K562 (cell line): ENCODE results near the gene DNAJB13. TPM values are rescaled to one million over a fixed set of nuclear protein-coding genes. Genes with fewer than 3 reads are reported as not detected.

Source experiments
- ATAC-seq: fragments of 200-7000 bp; cut with Tn5 transposase; 3 replicates; pipeline ENCODE4 v1.9.1; 2020; ENCODE audit warnings: moderate library complexity
- BruUV-seq: library from RNA; stranded (reverse); fragments of 400-500 nt; replicated peaks from 2 replicates; lab custom pipeline; 2021; lab: Mats Ljungman, UMichigan
- CTCF ChIA-PET: fragments of 300-600 bp; formaldehyde crosslinking; extraction: SDS; loops from one replicate; lab custom pipeline; 2021; ENCODE audit warnings: low intra/inter-chr PET ratio; lab: Yijun Ruan, JAX
- POLR2A ChIA-PET: fragments of 300-600, 350-650 bp; sonication (Branson Sonifier 250); formaldehyde crosslinking; extraction: SDS; loops from one replicate; lab custom pipeline; 2021; ENCODE audit warnings: antibody characterized with exemption, inconsistent platforms; lab: Yijun Ruan, JAX
- DNase-seq, 4 experiments: peaks; one replicate each; pipeline versions ENCODE4 v3.0.0 to v3.0.0-alpha.2; 2011 to 2018; ENCODE audit warnings: low spot score in 3 of 4, mixed read lengths in 3 of 4; ENCODE audit errors: extremely low read depth in 1 of 4
- FAIRE-seq: peaks from 2 replicates; lab custom pipeline; 2011; peaks lifted over from hg19 to GRCh38; lab: Jason Lieb, UNC
- H2AFZ ChIP-seq: 2 replicates; pipeline ENCODE4 v1.6.0; 2011; ENCODE audit warnings: low read depth, low read length, control low read depth, inconsistent platforms
- H3K27ac ChIP-seq: fragments of 200-600 bp; 3 replicates; pipeline ENCODE4 v1.8.0; 2011; ENCODE audit warnings: low read depth, mild to moderate bottlenecking, control low read depth, inconsistent platforms, low read length, moderate library complexity, mixed read lengths; ENCODE audit errors: extremely low read depth
- H3K27me3 ChIP-seq, 2 experiments: fragments of 300-600 bp in 1 of 2; 2 replicates in 1 of 2; 3 replicates in 1 of 2; pipeline versions ENCODE4 v1.6.0 to v1.8.0; 2011; ENCODE audit warnings: inconsistent platforms in 2 of 2, low read length in 2 of 2, mild to moderate bottlenecking in 1 of 2, mixed read lengths in 1 of 2, moderate library complexity in 1 of 2; ENCODE audit not compliant: control insufficient read depth in 2 of 2, insufficient read depth in 2 of 2
- H3K36me3 ChIP-seq: fragments of 300-600 bp; 3 replicates; pipeline ENCODE4 v1.8.0; 2011; ENCODE audit warnings: mild to moderate bottlenecking, low read length, inconsistent platforms; ENCODE audit not compliant: control insufficient read depth, insufficient read depth
- H3K4me1 ChIP-seq, 2 experiments: fragments of 200-600 bp in 1 of 2; replicated peaks in 1 of 2; 2 replicates in 1 of 2; 3 replicates in 1 of 2; pipeline versions ENCODE4 v1.5.1 to v1.8.0; 2011; ENCODE audit warnings: inconsistent platforms in 2 of 2, low read length in 2 of 2, mild to moderate bottlenecking in 1 of 2, mixed read lengths in 1 of 2, moderate library complexity in 1 of 2; ENCODE audit not compliant: control insufficient read depth in 2 of 2, insufficient read depth in 2 of 2
- H3K4me2 ChIP-seq: 2 replicates; pipeline ENCODE4 v1.6.1; 2011; ENCODE audit warnings: low read length, control low read depth, inconsistent platforms, mixed read lengths; ENCODE audit not compliant: insufficient read depth
- H3K4me3 ChIP-seq: fragments of 200-600 bp; sonication (generic), shearing (Covaris generic); 2 replicates; pipeline ENCODE4 v1.5.1; 2016; ENCODE audit warnings: control low read depth, inconsistent platforms
- H3K79me2 ChIP-seq: fragments of 200-600 bp; 3 replicates; pipeline ENCODE4 v1.8.0; 2011; ENCODE audit warnings: low read length, inconsistent platforms; ENCODE audit not compliant: control insufficient read depth, insufficient read depth
- H3K9ac ChIP-seq, 2 experiments: 2 replicates each; pipeline versions ENCODE4 v1.6.0 to v1.6.1; 2011; ENCODE audit warnings: low read depth in 2 of 2, low read length in 2 of 2, control low read depth in 1 of 2, inconsistent platforms in 1 of 2, mild to moderate bottlenecking in 1 of 2, mixed read lengths in 1 of 2; ENCODE audit not compliant: insufficient read depth in 1 of 2
- H3K9me1 ChIP-seq: one replicate; pipeline ENCODE4 v1.6.0; 2011; ENCODE audit warnings: inconsistent platforms, mild to moderate bottlenecking, low read length, moderate library complexity; ENCODE audit not compliant: control insufficient read depth, insufficient read depth
- H3K9me3 ChIP-seq: replicated peaks from 2 replicates; pipeline ENCODE4 v1.5.1; 2011; ENCODE audit warnings: low read depth, low read length, inconsistent platforms; ENCODE audit not compliant: control insufficient read depth, insufficient read depth
- H4K20me1 ChIP-seq: replicated peaks from 2 replicates; pipeline ENCODE4 v1.6.1; 2011; ENCODE audit warnings: low read length, inconsistent platforms, mixed read lengths; ENCODE audit not compliant: control insufficient read depth, insufficient read depth
- CEBPG ChIP-seq, 3 experiments: fragments of 200-800 bp in 1 of 3; sonication (Bioruptor generic) in 1 of 3; sonication (generic) in 1 of 3; formaldehyde crosslinking in 1 of 3; IDR thresholded peaks in 2 of 3; conservative IDR thresholded peaks in 1 of 3; 2 replicates each; pipeline versions ENCODE4 v1.6.1 to v1.8.0; 2016 to 2022; ENCODE audit warnings: missing compliant biosample characterization in 2 of 3, missing genetic modification characterization in 2 of 3, mild to moderate bottlenecking in 1 of 3, missing genetic modification reagents in 1 of 3
- MGA ChIP-seq: fragments of 450-650 bp; IDR thresholded peaks from 2 replicates; pipeline ENCODE4 v1.6.1; 2016; ENCODE audit warnings: mild to moderate bottlenecking, moderate library complexity
- MITF ChIP-seq: IDR thresholded peaks from 2 replicates; pipeline ENCODE4 v1.6.1; 2014; ENCODE audit warnings: antibody characterized with exemption
- NR2C2 ChIP-seq, 2 experiments: fragments of 200-800 bp in 1 of 2; sonication (Bioruptor generic) in 1 of 2; sonication (generic) in 1 of 2; formaldehyde crosslinking in 1 of 2; IDR thresholded peaks; 2 replicates each; pipeline versions ENCODE4 v1.6.1 to v1.8.0; 2016 to 2022; ENCODE audit warnings: mild to moderate bottlenecking in 1 of 2, missing compliant biosample characterization in 1 of 2, missing genetic modification characterization in 1 of 2, missing genetic modification reagents in 1 of 2
- ZNF76 ChIP-seq: fragments of 250-450 bp; sonication (Bioruptor Pico); IDR thresholded peaks from 2 replicates; pipeline ENCODE4 v1.4.0; 2020; ENCODE audit warnings: mild to moderate bottlenecking, moderate library complexity, borderline replicate concordance
- WGBS: fragments of 100-300 bp; shearing (Covaris generic); methylation state at CpG from one replicate; pipeline ENCODE4 v1.1.6; 2016; ENCODE audit warnings: low coverage, mixed read lengths; ENCODE audit not compliant: insufficient coverage; ENCODE audit errors: missing lambda C conversion rate; 5-methylcytosine and 5-hydroxymethylcytosine counted together
- in situ Hi-C: fragments of 300-500 bp; cut with MboI; formaldehyde crosslinking; loops from 4 replicates; pipeline ENCODE4 v1.15.0; 2018; ENCODE audit warnings: inconsistent platforms, mixed read lengths
- intact Hi-C: fragments of 100-400 bp; cut with micrococcal nuclease; formaldehyde crosslinking; loops from 2 replicates; pipeline ENCODE4 v1.14.2; 2022
- polyA plus RNA-seq, 8 experiments: library from polyadenylated mRNA; depleted of rRNA in 4 of 8; stranded (reverse) in 5 of 8; unstranded in 3 of 8; fragments of >200 nt; fragmentation: Nextera tagmentation in 2 of 8; fragmentation: Illumina TruSeq in 1 of 8; extraction: Ambion mirVana in 2 of 8; extraction: Trizol in 1 of 8; gene quantifications; 2 replicates each; pipeline versions ENCODE4 v1.2.1 to v1.2.3, GENCODE V29; 2011 to 2014; ENCODE audit warnings: inconsistent platforms in 1 of 8, missing spikeins in 1 of 8
- total RNA-seq, 7 experiments: library from RNA; depleted of rRNA in 6 of 7; stranded (reverse); fragments of >200 nt in 6 of 7; fragmentation: Illumina TruSeq in 2 of 7; extraction: Trizol in 2 of 7; gene quantifications; 2 replicates each; pipeline versions ENCODE4 v1.2.1 to v1.2.3, GENCODE V29; 2011 to 2021; ENCODE audit warnings: low replicate concordance in 1 of 7

DNAJB13 gene
- total and polyA plus RNA-seq, 9 of the 15 experiments (the other 6 are each of a cell fraction or from before 2014, with no cell fraction given): 0.14 TPM; not detected in 8

GRCh38 chr11:74017631-74018030 lies 66.8 kb downstream of the DNAJB13 start (continued):
- no peak for TF ChIP-seq ZNF76 (CRISPR knock-in tag)

GRCh38 chr11:74018331-74019005 lies 67.6 kb downstream of the DNAJB13 start:
- FAIRE-seq (no peak), DNase-seq (no peak), ATAC-seq (no peak)
- ChIA-PET CTCF (no interaction called here), POLR2A (interaction anchor here (0.6 kb wide), 1 partner anchor 224 kb away, joined by 3 read pairs; no protein-coding TSS in a partner anchor)
- no peaks in the 10 kb centered on the region; the same call in 2 of the 3 replicates for H3K36me3 ChIP-seq
- H2AFZ ChIP-seq: no peak overlapping the region
- no peak overlapping the region for H3K27ac ChIP-seq
- H3K4me3 ChIP-seq: no peak overlapping the region
- intact Hi-C loops (no loop called here), in situ Hi-C loops (no loop called here)
- WGBS: 89% methylated on average over 9 of the region's 9 CpGs
- no peaks in the 10 kb centered on the region for H3K9me3 ChIP-seq
- H3K79me2 ChIP-seq: no peaks in the 10 kb centered on the region
- no peaks in the 10 kb centered on the region for H3K27me3 ChIP-seq
- H3K9ac ChIP-seq: no peak overlapping the region
- peaks cover 6% of the 10 kb centered on the region for H4K20me1 ChIP-seq
- H3K4me1 ChIP-seq: peaks cover 21 to 22% of the 10 kb centered on the region in 2 experiments; a peak in 4 of 5 replicates
- H3K4me2 ChIP-seq: no peak overlapping the region
- no TSS peak for BruUV-seq
- no peaks in the 10 kb centered on the region for H3K9me1 ChIP-seq
- TF ChIP-seq CEBPG (CRISPR knock-in tag; IDR thresholded peaks at IDR 0.05) (no peak), CEBPG (tag; conservative IDR thresholded peaks at IDR 0.05 in 1 of 2, IDR thresholded peaks at IDR 0.05 in 1 of 2) (no peak), NR2C2 (CRISPR knock-in tag; IDR thresholded peaks at IDR 0.05) (no peak), NR2C2 (tag; IDR thresholded peaks at IDR 0.05) (0 out of 2 replicates have a peak, but pooled peaks have one; percentile 6), MITF (no peak), MGA (no peak)
